ENCODE data around the gene TMEM18. TPM values are rescaled to one million over a fixed set of nuclear protein-coding genes. Genes with fewer than 3 reads are reported as not detected.

The TMEM18 gene
- total RNA-seq, 1 experiment from 2014 or later, result 33.5 TPM

GRCh38 chr2:627926-628560 lies 49.2 kb downstream of the TMEM18 start:
- no peaks in the 10 kb centered on the region for H3K4me1 ChIP-seq (ENCODE audit: control insufficient read depth in 1 of 2, insufficient read depth in 2 of 2, low read length in 2 of 2)
- no peak for ATAC-seq
- no peak overlapping the region for H3K27ac ChIP-seq (ENCODE audit: low read depth, low read length)
- no peak overlapping the region for H3K9ac ChIP-seq (ENCODE audit: low read length)
- H3K4me3 ChIP-seq (replicated peaks in 1 of 2; ENCODE audit: low read depth in 1 of 2, low read length in 2 of 2), result no peak overlapping the region
- no peak overlapping the region for H3K4me2 ChIP-seq (ENCODE audit: low read length)
- H3K36me3 ChIP-seq (ENCODE audit: control insufficient read depth in 1 of 2, insufficient read depth in 2 of 2, low read length in 2 of 2), result no peaks in the 10 kb centered on the region
- H3K27me3 ChIP-seq (ENCODE audit: insufficient read depth, low read length), result no peaks in the 10 kb centered on the region
- TF ChIP-seq MAX (IDR thresholded peaks at IDR 0.05) (no peak), CTCF (IDR thresholded peaks at IDR 0.05 in 2 of 3, conservative IDR thresholded peaks at IDR 0.05 in 1 of 3; ENCODE audit: borderline replicate concordance in 1 of 3, insufficient read depth in 1 of 3, low read depth in 2 of 3, low read length in 2 of 3) (0 out of 6 replicates have a peak, but pooled peaks of 1 of the 3 experiments have one; percentile 2), EZH2phosphoT487 (IDR thresholded peaks at IDR 0.05; ENCODE audit: borderline replicate concordance) (no peak)
- RAD21 ChIA-PET (ENCODE audit: low non-redundant PET in 1 of 2, low total read pairs in 2 of 2, uncharacterized antibody in 2 of 2, unreplicated experiment in 2 of 2), result no interaction called here
- POLR2A ChIA-PET, result no interaction called here
- no TSS peak for BruUV-seq (replicated peaks)
- no peaks in the 10 kb centered on the region for H3K9me3 ChIP-seq (ENCODE audit: control insufficient read depth in 1 of 2, insufficient read depth in 1 of 2, low read depth in 1 of 2, low read length in 2 of 2)
- H3K79me2 ChIP-seq (ENCODE audit: insufficient read depth, low read length), result no peaks in the 10 kb centered on the region
- H4K20me1 ChIP-seq (ENCODE audit: insufficient read depth), result no peaks in the 10 kb centered on the region
- H3K9me2 ChIP-seq (ENCODE audit: insufficient read depth), result no peaks in the 10 kb centered on the region
- CTCF ChIA-PET, result no interaction called here
- no peak for DNase-seq (ENCODE audit: low read depth, low spot score)
- H2AFZ ChIP-seq (ENCODE audit: low read depth, low read length, poor library complexity, severe bottlenecking), result no peak overlapping the region
- intact Hi-C loops (cut with micrococcal nuclease), result no loop called here

- ATAC-seq, result no peak
- ChIA-PET RAD21 (ENCODE audit: low non-redundant PET in 1 of 2, low total read pairs in 2 of 2, uncharacterized antibody in 2 of 2, unreplicated experiment in 2 of 2) (no interaction called here), POLR2A (no interaction called here), CTCF (no interaction called here)
- H3K9me2 ChIP-seq (ENCODE audit: insufficient read depth), result no peaks in the 10 kb centered on the region
- intact Hi-C loops (cut with micrococcal nuclease), result no loop called here
- no peak overlapping the region for H3K4me2 ChIP-seq (ENCODE audit: low read length)
- no peak overlapping the region for H3K9ac ChIP-seq (ENCODE audit: low read length)
- no TSS peak for BruUV-seq (replicated peaks)
- no peaks in the 10 kb centered on the region for H3K4me1 ChIP-seq (ENCODE audit: control insufficient read depth in 1 of 2, insufficient read depth in 2 of 2, low read length in 2 of 2)
- H4K20me1 ChIP-seq (ENCODE audit: insufficient read depth), result no peaks in the 10 kb centered on the region
- no peak for DNase-seq (ENCODE audit: low read depth, low spot score)
- H3K79me2 ChIP-seq (ENCODE audit: insufficient read depth, low read length), result no peaks in the 10 kb centered on the region
- TF ChIP-seq MAX (IDR thresholded peaks at IDR 0.05) (no peak), CTCF (IDR thresholded peaks at IDR 0.05 in 2 of 3, conservative IDR thresholded peaks at IDR 0.05 in 1 of 3; ENCODE audit: borderline replicate concordance in 1 of 3, insufficient read depth in 1 of 3, low read depth in 2 of 3, low read length in 2 of 3) (no peak), EZH2 (IDR thresholded peaks at IDR 0.05) (no peak), SRF (IDR thresholded peaks at IDR 0.05; ENCODE audit: low read depth) (no peak), REST (IDR thresholded peaks at IDR 0.05; ENCODE audit: low read depth) (no peak), POLR2A (IDR thresholded peaks at IDR 0.05; ENCODE audit: borderline replicate concordance, extremely low read depth, insufficient read depth, insufficient read length) (no peak), YY1 (IDR thresholded peaks at IDR 0.05; ENCODE audit: extremely low read depth, insufficient replicate concordance, low read depth, low read length) (no peak)
- H3K36me3 ChIP-seq (ENCODE audit: control insufficient read depth in 1 of 2, insufficient read depth in 2 of 2, low read length in 2 of 2), result no peaks in the 10 kb centered on the region
- H3K27ac ChIP-seq (ENCODE audit: low read depth, low read length), result no peak overlapping the region
- H3K9me3 ChIP-seq (ENCODE audit: control insufficient read depth in 1 of 2, insufficient read depth in 1 of 2, low read depth in 1 of 2, low read length in 2 of 2), result no peaks in the 10 kb centered on the region
- H3K27me3 ChIP-seq (ENCODE audit: insufficient read depth, low read length), result no peaks in the 10 kb centered on the region
- no peak overlapping the region for H3K4me3 ChIP-seq (replicated peaks in 1 of 2; ENCODE audit: low read depth in 1 of 2, low read length in 2 of 2)
- H2AFZ ChIP-seq (ENCODE audit: low read depth, low read length, poor library complexity, severe bottlenecking), result no peak overlapping the region
Observed at GRCh38 chr2:627340-627709, 49.9 kb downstream of the TMEM18 start.

Data from HCT116 (cell line).